GM18505 (cell line): ENCODE measurements around the gene TATDN2.

Source experiments
- ATAC-seq: cut with Tn5 transposase; IDR thresholded peaks from one replicate; pipeline ENCODE4 v1.9.1; 2021; ENCODE audit not compliant: unreplicated experiment
- POLR2A ChIP-seq: IDR thresholded peaks from 4 replicates; pipeline ENCODE4 v1.6.1; 2011; ENCODE audit warnings: borderline replicate concordance; ENCODE audit not compliant: insufficient read depth, insufficient read length; ENCODE audit errors: extremely low read depth

Gene TATDN2

GRCh38 chr3:10248184-10248983, at the start of gene TATDN2:
Gene TATDN2, plus strand, starts transcription at chr3:10248459. Its CDS starts 742 bp downstream, at chr3:10249201.
- peak; percentile 96 for ATAC-seq
- TF ChIP-seq POLR2A = peak; percentile 88

GRCh38 chr3:10198761-10199649, 49.3 kb upstream of the TATDN2 start:
- TF ChIP-seq POLR2A = peak; percentile 40
- peak; percentile 60 for ATAC-seq

- ATAC-seq = no peak
- TF ChIP-seq POLR2A = no peak
Observed at GRCh38 chr3:10204921-10205320, 43.3 kb upstream of the TATDN2 start.

- TF ChIP-seq POLR2A = no peak
- ATAC-seq = no peak
Observed at GRCh38 chr3:10205451-10206165, 42.7 kb upstream of the TATDN2 start.

GRCh38 chr3:10206166-10206511, 42.1 kb upstream of the TATDN2 start:
- TF ChIP-seq POLR2A = no peak
- no peak for ATAC-seq

GRCh38 chr3:10213156-10213792, 35.0 kb upstream of the TATDN2 start:
- TF ChIP-seq POLR2A = no peak
- ATAC-seq = no peak

- TF ChIP-seq POLR2A = no peak
- ATAC-seq = no peak
Observed at GRCh38 chr3:10215578-10216368, 32.5 kb upstream of the TATDN2 start.

- TF ChIP-seq POLR2A = no peak
- no peak for ATAC-seq
Observed at GRCh38 chr3:10217359-10217758, 30.9 kb upstream of the TATDN2 start.

GRCh38 chr3:10219737-10220136, 28.5 kb upstream of the TATDN2 start:
- TF ChIP-seq POLR2A = no peak
- ATAC-seq = no peak

GRCh38 chr3:10223676-10224639, 24.3 kb upstream of the TATDN2 start:
- peak; percentile 53 for ATAC-seq
- no peak for TF ChIP-seq POLR2A
